OCI-LY1 (cell line): ENCODE data around the gene VCAN.

Experiments used
- H2AFZ ChIP-seq: fragments of 200-600 bp; sonication (generic), shearing (Covaris generic); 2 replicates; pipeline ENCODE4 v1.6.0; 2014; ENCODE audit warnings: antibody characterized with exemption, mild to moderate bottlenecking, low read length
- H3F3A ChIP-seq: fragments of 200-600 bp; sonication (generic), shearing (Covaris generic); 2 replicates; pipeline ENCODE4 v1.6.0; 2014; ENCODE audit warnings: mild to moderate bottlenecking, antibody characterized with exemption, low read length, moderate library complexity; ENCODE audit not compliant: insufficient read depth
- H3K27ac ChIP-seq: fragments of 200-600 bp; sonication (generic); 2 replicates; pipeline ENCODE4 v1.5.1; 2014; ENCODE audit warnings: low read length, mixed run types, mild to moderate bottlenecking, low read depth; ENCODE audit not compliant: poor library complexity, severe bottlenecking
- H3K27me3 ChIP-seq: fragments of 200-600 bp; sonication (generic); 2 replicates; pipeline ENCODE4 v1.6.0; 2014; ENCODE audit warnings: antibody characterized with exemption, mild to moderate bottlenecking, low read length, moderate library complexity; ENCODE audit not compliant: insufficient read depth
- H3K36me3 ChIP-seq: fragments of 200-600 bp; sonication (generic); 2 replicates; pipeline ENCODE4 v1.6.1; 2014; ENCODE audit warnings: mild to moderate bottlenecking, antibody characterized with exemption, low read length, moderate library complexity, mixed read lengths; ENCODE audit not compliant: insufficient read depth
- H3K4me1 ChIP-seq: fragments of 200-600 bp; sonication (generic); 2 replicates; pipeline ENCODE4 v1.5.1; 2014; ENCODE audit warnings: mild to moderate bottlenecking, low read length, moderate library complexity; ENCODE audit not compliant: insufficient read depth, severe bottlenecking
- H3K4me2 ChIP-seq: fragments of 200-600 bp; sonication (generic), shearing (Covaris generic); 2 replicates; pipeline ENCODE4 v1.6.1; 2014; ENCODE audit warnings: low read length
- H3K4me3 ChIP-seq: fragments of 200-600 bp; sonication (generic); 2 replicates; pipeline ENCODE4 v1.5.1; 2014; ENCODE audit warnings: low read length, low read depth, mild to moderate bottlenecking, mixed read lengths; ENCODE audit not compliant: poor library complexity, severe bottlenecking
- H3K79me2 ChIP-seq: fragments of 200-600 bp; shearing (Covaris generic); 2 replicates; pipeline ENCODE4 v1.6.1; 2016; ENCODE audit warnings: mixed run types, low read length, mixed read lengths; ENCODE audit not compliant: insufficient read depth
- H3K9ac ChIP-seq: fragments of 200-600 bp; sonication (generic), shearing (Covaris generic); 2 replicates; pipeline ENCODE4 v1.6.1; 2014; ENCODE audit warnings: mild to moderate bottlenecking, low read length, mixed read lengths
- H3K9me2 ChIP-seq: fragments of 200-600 bp; sonication (generic), shearing (Covaris generic); 2 replicates; pipeline ENCODE4 v1.6.1; 2014; ENCODE audit warnings: low read depth, mild to moderate bottlenecking, low read length, mixed read lengths
- H3K9me3 ChIP-seq: fragments of 200-600 bp; shearing (Covaris generic); 2 replicates; pipeline ENCODE4 v1.6.1; 2014; ENCODE audit warnings: low read length, mixed read lengths
- H4K20me1 ChIP-seq: fragments of 200-600 bp; sonication (generic), shearing (Covaris generic); 2 replicates; pipeline ENCODE4 v1.6.0; 2016; ENCODE audit warnings: mild to moderate bottlenecking, low read length; ENCODE audit not compliant: insufficient read depth
- CTCF ChIP-seq: fragments of 200-600 bp; sonication (generic), shearing (Covaris generic); IDR thresholded peaks from 2 replicates; pipeline ENCODE4 v1.5.1; 2017; ENCODE audit warnings: mild to moderate bottlenecking, antibody characterized with exemption, low read length, moderate library complexity, mixed read lengths
- EZH2 ChIP-seq: fragments of 200-600 bp; sonication (generic), shearing (Covaris generic); IDR thresholded peaks from 2 replicates; pipeline ENCODE4 v1.8.0; 2017; ENCODE audit warnings: borderline replicate concordance, mixed run types, mild to moderate bottlenecking, antibody characterized with exemption, low read length, moderate library complexity, mixed read lengths

The VCAN gene

GRCh38 chr5:83549674-83550073, 78.1 kb downstream of the VCAN start:
- H3K4me1 ChIP-seq: no peaks in the 10 kb centered on the region
- no peak overlapping the region for H3K9ac ChIP-seq
- no peaks in the 10 kb centered on the region for H3K79me2 ChIP-seq
- H3K9me2 ChIP-seq: no peaks in the 10 kb centered on the region
- TF ChIP-seq CTCF: no peak
- no peak for TF ChIP-seq EZH2
- no peak overlapping the region for H2AFZ ChIP-seq
- H3K36me3 ChIP-seq: no peaks in the 10 kb centered on the region
- H3K27me3 ChIP-seq: no peaks in the 10 kb centered on the region
- no peak overlapping the region for H3K4me2 ChIP-seq
- no peaks in the 10 kb centered on the region for H3K9me3 ChIP-seq
- no peak overlapping the region for H3K4me3 ChIP-seq
- H3K27ac ChIP-seq: no peak overlapping the region
- H3F3A ChIP-seq: no peaks in the 10 kb centered on the region
- H4K20me1 ChIP-seq: no peaks in the 10 kb centered on the region

DNA sequence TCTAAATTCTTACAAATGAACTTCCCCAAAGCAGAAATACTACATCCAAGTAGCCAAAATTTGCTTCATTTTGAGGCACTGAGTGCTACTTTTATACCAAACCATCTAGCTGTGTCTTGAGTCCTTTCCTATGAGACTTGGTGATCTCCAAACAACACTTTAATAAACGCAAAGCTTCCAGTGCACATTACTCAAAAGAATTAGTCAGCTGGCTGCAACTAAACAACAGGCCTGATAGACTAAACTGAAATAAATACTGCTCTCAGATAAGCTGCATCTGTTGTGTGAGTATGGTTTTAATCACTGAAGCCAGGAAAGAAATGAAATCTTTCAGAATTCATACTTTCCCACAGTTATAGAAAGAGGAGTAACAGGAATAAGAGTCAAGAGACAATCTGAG, 80.3 kb downstream of the VCAN start:
- Histone ChIP-seq H3K4me3 (no peak overlapping the region), H3K9ac (no peak overlapping the region), H2AFZ (no peak overlapping the region), H3K4me2 (no peak overlapping the region), H3K27ac (no peak overlapping the region), H3K9me3 (no peaks in the 10 kb centered on the region), H3K79me2 (no peaks in the 10 kb centered on the region), H3K36me3 (no peaks in the 10 kb centered on the region), H3K9me2 (no peaks in the 10 kb centered on the region), H3K4me1 (no peaks in the 10 kb centered on the region), H3F3A (no peaks in the 10 kb centered on the region), H3K27me3 (no peaks in the 10 kb centered on the region), H4K20me1 (no peaks in the 10 kb centered on the region)
- TF ChIP-seq EZH2 (no peak), CTCF (no peak)

DNA sequence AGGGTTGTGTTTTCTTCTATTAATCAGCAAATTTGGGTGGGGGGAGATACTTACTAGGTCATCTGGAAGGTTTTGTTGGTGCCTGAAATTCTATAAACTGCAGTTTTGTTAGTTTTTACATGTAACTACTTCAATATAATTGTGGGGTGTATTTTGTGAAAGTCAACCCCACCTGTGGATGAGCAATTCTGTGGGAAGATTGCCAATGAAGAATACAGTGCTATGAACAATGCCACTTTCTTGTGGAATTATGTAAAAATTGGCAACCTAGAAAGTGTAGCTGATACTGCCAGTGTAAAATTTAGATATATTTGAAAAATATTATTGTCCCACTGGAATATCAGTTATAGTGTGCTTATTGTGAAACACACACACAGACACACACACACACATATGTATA, 80.7 kb downstream of the VCAN start:
- Histone ChIP-seq H3K9me2 (no peaks in the 10 kb centered on the region), H3K9ac (no peak overlapping the region), H4K20me1 (no peaks in the 10 kb centered on the region), H3K4me2 (no peak overlapping the region), H3K36me3 (no peaks in the 10 kb centered on the region), H3K4me3 (no peak overlapping the region), H3K27me3 (no peaks in the 10 kb centered on the region), H2AFZ (no peak overlapping the region), H3K79me2 (no peaks in the 10 kb centered on the region), H3F3A (no peaks in the 10 kb centered on the region), H3K9me3 (no peaks in the 10 kb centered on the region), H3K4me1 (no peaks in the 10 kb centered on the region), H3K27ac (no peak overlapping the region)
- no peak for TF ChIP-seq EZH2
- TF ChIP-seq CTCF: no peak
